ENCODE measurements around the gene NCOA7.
"Not testable (repeated sequence)": the region's sequence is repeated elsewhere in the genome, so short reads cannot be mapped to it uniquely, and the experiment has no call there.

The NCOA7 gene

GRCh38 chr6:125932451-125932795 is 141.7 kb downstream of the NCOA7 start:
- Histone ChIP-seq H3K4me3 (ENCODE audit: low read depth, low read length, poor library complexity, severe bottlenecking) (no peak overlapping the region), H3K9me2 (ENCODE audit: low read depth, low read length) (no peaks in the 10 kb centered on the region), H3K36me3 (ENCODE audit: insufficient read depth, low read length) (peaks cover 37% of the 10 kb centered on the region), H2AFZ (ENCODE audit: low read length) (no peak overlapping the region), H3K79me2 (ENCODE audit: insufficient read depth, low read length) (no peaks in the 10 kb centered on the region), H3F3A (ENCODE audit: insufficient read depth, low read length) (no peaks in the 10 kb centered on the region; the same call in 1 of the 2 replicates), H3K9me3 (ENCODE audit: low read length) (no peaks in the 10 kb centered on the region), H3K9ac (ENCODE audit: low read length) (no peak overlapping the region), H3K27me3 (ENCODE audit: insufficient read depth, low read length) (no peaks in the 10 kb centered on the region), H4K20me1 (ENCODE audit: insufficient read depth, low read length) (no peaks in the 10 kb centered on the region), H3K4me1 (ENCODE audit: insufficient read depth, low read length, severe bottlenecking) (no peaks in the 10 kb centered on the region), H3K27ac (ENCODE audit: low read depth, low read length, poor library complexity, severe bottlenecking) (no peak overlapping the region), H3K4me2 (ENCODE audit: low read length) (no peak overlapping the region)
- no peak for TF ChIP-seq EZH2 (IDR thresholded peaks at IDR 0.05; ENCODE audit: borderline replicate concordance, low read length)
- TF ChIP-seq CTCF (IDR thresholded peaks at IDR 0.05; ENCODE audit: low read length), result no peak

DNA sequence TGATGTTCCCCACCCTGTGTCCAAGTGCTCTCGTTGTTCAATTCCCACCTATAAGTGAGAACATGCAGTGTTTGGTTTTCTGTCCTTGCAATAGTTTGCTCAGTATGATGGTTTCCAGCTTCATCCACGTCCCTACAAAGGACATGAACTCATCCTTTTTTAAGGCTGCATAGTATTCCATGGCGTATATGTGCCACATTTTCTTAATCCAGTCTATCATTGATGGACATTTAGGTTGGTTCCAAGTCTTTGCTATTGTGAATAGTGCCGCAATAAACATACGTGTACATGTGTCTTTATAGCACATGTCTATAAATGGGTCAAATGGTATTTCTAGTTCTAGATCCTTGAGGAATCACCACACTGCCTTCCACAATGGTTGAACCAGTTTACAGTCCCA is 144.8 kb downstream of the NCOA7 start:
- not testable (repeated sequence) for H2AFZ ChIP-seq (ENCODE audit: low read length); H3K4me3 ChIP-seq (ENCODE audit: low read depth, low read length, poor library complexity, severe bottlenecking); H4K20me1 ChIP-seq (ENCODE audit: insufficient read depth, low read length); H3F3A ChIP-seq (ENCODE audit: insufficient read depth, low read length); H3K27ac ChIP-seq (ENCODE audit: low read depth, low read length, poor library complexity, severe bottlenecking); H3K79me2 ChIP-seq (ENCODE audit: insufficient read depth, low read length); H3K4me2 ChIP-seq (ENCODE audit: low read length); H3K9me2 ChIP-seq (ENCODE audit: low read depth, low read length); H3K27me3 ChIP-seq (ENCODE audit: insufficient read depth, low read length); H3K9me3 ChIP-seq (ENCODE audit: low read length); H3K4me1 ChIP-seq (ENCODE audit: insufficient read depth, low read length, severe bottlenecking); H3K9ac ChIP-seq (ENCODE audit: low read length)
- H3K36me3 ChIP-seq (ENCODE audit: insufficient read depth, low read length), result peaks cover 11% of the 10 kb centered on the region

GRCh38 chr6:125939026-125939425 is 148.3 kb downstream of the NCOA7 start:
- Histone ChIP-seq H3K4me3 (ENCODE audit: low read depth, low read length, poor library complexity, severe bottlenecking) (no peak overlapping the region), H3K27ac (ENCODE audit: low read depth, low read length, poor library complexity, severe bottlenecking) (no peak overlapping the region), H3K9ac (ENCODE audit: low read length) (no peak overlapping the region), H3F3A (ENCODE audit: insufficient read depth, low read length) (no peaks in the 10 kb centered on the region), H3K79me2 (ENCODE audit: insufficient read depth, low read length) (no peaks in the 10 kb centered on the region), H3K4me2 (ENCODE audit: low read length) (no peak overlapping the region), H3K9me3 (ENCODE audit: low read length) (no peaks in the 10 kb centered on the region), H3K4me1 (ENCODE audit: insufficient read depth, low read length, severe bottlenecking) (no peaks in the 10 kb centered on the region), H3K36me3 (ENCODE audit: insufficient read depth, low read length) (no peaks in the 10 kb centered on the region), H3K9me2 (ENCODE audit: low read depth, low read length) (no peaks in the 10 kb centered on the region), H3K27me3 (ENCODE audit: insufficient read depth, low read length) (no peaks in the 10 kb centered on the region), H4K20me1 (ENCODE audit: insufficient read depth, low read length) (no peaks in the 10 kb centered on the region), H2AFZ (ENCODE audit: low read length) (no peak overlapping the region)
- TF ChIP-seq EZH2 (IDR thresholded peaks at IDR 0.05; ENCODE audit: borderline replicate concordance, low read length) (no peak), CTCF (IDR thresholded peaks at IDR 0.05; ENCODE audit: low read length) (no peak)

DNA sequence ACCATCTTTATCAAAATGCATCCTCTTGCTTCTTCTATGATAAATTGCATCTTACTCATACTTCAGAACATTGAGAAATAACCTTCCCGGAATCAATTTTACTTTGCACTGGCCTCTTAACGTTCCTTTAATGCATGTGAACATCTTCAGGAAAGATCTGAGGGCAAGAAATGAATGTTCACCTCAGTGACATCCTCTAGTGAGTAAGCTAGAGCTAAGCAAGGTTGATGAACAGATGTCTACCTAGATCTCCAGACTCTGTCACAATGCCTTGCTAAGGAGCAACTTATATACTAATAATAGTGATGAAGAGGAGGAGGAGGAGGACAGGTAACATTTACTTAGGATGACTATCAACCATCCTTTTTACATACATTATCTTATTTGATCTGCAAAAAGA is 149.0 kb downstream of the NCOA7 start:
- no peak overlapping the region for H3K4me2 ChIP-seq (ENCODE audit: low read length)
- no peak overlapping the region for H3K9ac ChIP-seq (ENCODE audit: low read length)
- TF ChIP-seq EZH2 (IDR thresholded peaks at IDR 0.05; ENCODE audit: borderline replicate concordance, low read length) (no peak), CTCF (IDR thresholded peaks at IDR 0.05; ENCODE audit: low read length) (no peak)
- no peaks in the 10 kb centered on the region for H3K27me3 ChIP-seq (ENCODE audit: insufficient read depth, low read length)
- no peak overlapping the region for H3K4me3 ChIP-seq (ENCODE audit: low read depth, low read length, poor library complexity, severe bottlenecking)
- H3F3A ChIP-seq (ENCODE audit: insufficient read depth, low read length), result no peaks in the 10 kb centered on the region
- no peaks in the 10 kb centered on the region for H3K9me2 ChIP-seq (ENCODE audit: low read depth, low read length)
- H3K4me1 ChIP-seq (ENCODE audit: insufficient read depth, low read length, severe bottlenecking), result no peaks in the 10 kb centered on the region
- no peaks in the 10 kb centered on the region for H4K20me1 ChIP-seq (ENCODE audit: insufficient read depth, low read length)
- no peak overlapping the region for H3K27ac ChIP-seq (ENCODE audit: low read depth, low read length, poor library complexity, severe bottlenecking)
- no peak overlapping the region for H2AFZ ChIP-seq (ENCODE audit: low read length)
- no peaks in the 10 kb centered on the region for H3K9me3 ChIP-seq (ENCODE audit: low read length)
- H3K79me2 ChIP-seq (ENCODE audit: insufficient read depth, low read length), result no peaks in the 10 kb centered on the region
- no peaks in the 10 kb centered on the region for H3K36me3 ChIP-seq (ENCODE audit: insufficient read depth, low read length)
